ENCODE results near the gene TMEM156. TPM values are rescaled to one million over a fixed set of nuclear protein-coding genes. Genes with fewer than 3 reads are reported as not detected.
A peak's percentile ranks its signal among the peaks of the same experiment; 100 is the strongest.

The TMEM156 gene
- total RNA-seq, 1 donor from 2014 or later: not detected

GRCh38 chr4:38979081-38979480 is 53.1 kb downstream of the TMEM156 start:
- H3K4me1 Mint-ChIP-seq (ENCODE audit: unreplicated experiment): peaks cover under 1% of the 10 kb centered on the region
- no peak for TF ChIP-seq CTCF (IDR thresholded peaks at IDR 0.05; ENCODE audit: unreplicated experiment)
- H3K27ac Mint-ChIP-seq (ENCODE audit: unreplicated experiment): no peak overlapping the region
- H3K36me3 Mint-ChIP-seq (ENCODE audit: low read depth, unreplicated experiment): no peaks in the 10 kb centered on the region
- no peak for DNase-seq (ENCODE audit: low spot score)
- no peaks in the 10 kb centered on the region for H3K27me3 Mint-ChIP-seq (ENCODE audit: unreplicated experiment)
- H3K9me3 Mint-ChIP-seq (ENCODE audit: unreplicated experiment): no peaks in the 10 kb centered on the region
- H3K4me3 Mint-ChIP-seq (ENCODE audit: unreplicated experiment): no peak overlapping the region

- no peaks in the 10 kb centered on the region for H3K27me3 Mint-ChIP-seq (ENCODE audit: unreplicated experiment)
- H3K27ac Mint-ChIP-seq (ENCODE audit: unreplicated experiment): no peak overlapping the region
- DNase-seq (ENCODE audit: low spot score): no peak
- no peak for TF ChIP-seq CTCF (IDR thresholded peaks at IDR 0.05; ENCODE audit: unreplicated experiment)
- no peaks in the 10 kb centered on the region for H3K9me3 Mint-ChIP-seq (ENCODE audit: unreplicated experiment)
- H3K4me1 Mint-ChIP-seq (ENCODE audit: unreplicated experiment): no peaks in the 10 kb centered on the region
- H3K4me3 Mint-ChIP-seq (ENCODE audit: unreplicated experiment): no peak overlapping the region
- H3K36me3 Mint-ChIP-seq (ENCODE audit: low read depth, unreplicated experiment): no peaks in the 10 kb centered on the region
Observed at GRCh38 chr4:38976308-38976707, 55.9 kb downstream of the TMEM156 start.

- Mint-ChIP-seq H3K36me3 (ENCODE audit: low read depth, unreplicated experiment) (no peaks in the 10 kb centered on the region), H3K9me3 (ENCODE audit: unreplicated experiment) (no peaks in the 10 kb centered on the region), H3K27me3 (ENCODE audit: unreplicated experiment) (peaks cover 1% of the 10 kb centered on the region), H3K4me1 (ENCODE audit: unreplicated experiment) (peaks cover 5% of the 10 kb centered on the region), H3K4me3 (ENCODE audit: unreplicated experiment) (no peak overlapping the region), H3K27ac (ENCODE audit: unreplicated experiment) (no peak overlapping the region)
- no peak for DNase-seq (ENCODE audit: low spot score)
- TF ChIP-seq CTCF (IDR thresholded peaks at IDR 0.05; ENCODE audit: unreplicated experiment): no peak
Observed at GRCh38 chr4:38968668-38969067, 63.5 kb downstream of the TMEM156 start.

GRCh38 chr4:38967260-38968095 is 64.7 kb downstream of the TMEM156 start:
- peaks cover 1% of the 10 kb centered on the region for H3K27me3 Mint-ChIP-seq (ENCODE audit: unreplicated experiment)
- no peaks in the 10 kb centered on the region for H3K36me3 Mint-ChIP-seq (ENCODE audit: low read depth, unreplicated experiment)
- H3K4me1 Mint-ChIP-seq (ENCODE audit: unreplicated experiment): peaks cover 5% of the 10 kb centered on the region
- TF ChIP-seq CTCF (IDR thresholded peaks at IDR 0.05; ENCODE audit: unreplicated experiment): no peak
- H3K9me3 Mint-ChIP-seq (ENCODE audit: unreplicated experiment): no peaks in the 10 kb centered on the region
- H3K27ac Mint-ChIP-seq (ENCODE audit: unreplicated experiment): no peak overlapping the region
- H3K4me3 Mint-ChIP-seq (ENCODE audit: unreplicated experiment): no peak overlapping the region
- DNase-seq (ENCODE audit: low spot score): no peak

GRCh38 chr4:38965866-38966265 is 66.3 kb downstream of the TMEM156 start:
- Mint-ChIP-seq H3K27ac (ENCODE audit: unreplicated experiment) (peak overlapping the region; percentile 48), H3K27me3 (ENCODE audit: unreplicated experiment) (no peaks in the 10 kb centered on the region), H3K36me3 (ENCODE audit: low read depth, unreplicated experiment) (no peaks in the 10 kb centered on the region), H3K9me3 (ENCODE audit: unreplicated experiment) (no peaks in the 10 kb centered on the region), H3K4me3 (ENCODE audit: unreplicated experiment) (no peak overlapping the region), H3K4me1 (ENCODE audit: unreplicated experiment) (peaks cover 5% of the 10 kb centered on the region)
- no peak for DNase-seq (ENCODE audit: low spot score)
- TF ChIP-seq CTCF (IDR thresholded peaks at IDR 0.05; ENCODE audit: unreplicated experiment): no peak
